ENCODE results near the gene PHACTR1.

Gene PHACTR1

GRCh38 chr6:12993283-12993898 lies 276.8 kb downstream of the PHACTR1 start:
- Histone ChIP-seq H3K4me3 (no peak overlapping the region), H3K36me3 (ENCODE audit: insufficient read depth, low read length) (no peaks in the 10 kb centered on the region), H3K27ac (no peak overlapping the region), H3K9ac (ENCODE audit: insufficient read length) (no peak overlapping the region), H3K9me3 (ENCODE audit: low read depth, low read length) (no peaks in the 10 kb centered on the region)
- DNase-seq (ENCODE audit: low read depth, low spot score) = no peak
- no peak for TF ChIP-seq FOXP2 (optimal IDR thresholded peaks at IDR 0.05; ENCODE audit: control extremely low read depth, extremely low read length, insufficient read depth)
- TF ChIP-seq EZH2 (IDR thresholded peaks at IDR 0.05) = no peak
- TF ChIP-seq POLR2AphosphoS5 (IDR thresholded peaks at IDR 0.05; ENCODE audit: borderline replicate concordance, low read depth, low read length) = no peak

- Histone ChIP-seq H3K9me3 (ENCODE audit: low read depth, low read length) (no peaks in the 10 kb centered on the region), H3K36me3 (ENCODE audit: insufficient read depth, low read length) (no peaks in the 10 kb centered on the region), H3K27ac (no peak overlapping the region), H3K9ac (ENCODE audit: insufficient read length) (no peak overlapping the region), H3K4me3 (no peak overlapping the region)
- TF ChIP-seq POLR2AphosphoS5 (IDR thresholded peaks at IDR 0.05; ENCODE audit: borderline replicate concordance, low read depth, low read length) (no peak), FOXP2 (optimal IDR thresholded peaks at IDR 0.05; ENCODE audit: control extremely low read depth, extremely low read length, insufficient read depth) (no peak), EZH2 (IDR thresholded peaks at IDR 0.05) (no peak)
- no peak for DNase-seq (ENCODE audit: low read depth, low spot score)
Measured at GRCh38 chr6:12995419-12995818, 278.9 kb downstream of the PHACTR1 start.

GRCh38 chr6:13000537-13000936 lies 284.0 kb downstream of the PHACTR1 start:
- Histone ChIP-seq H3K9ac (ENCODE audit: insufficient read length) (no peak overlapping the region), H3K27ac (no peak overlapping the region), H3K36me3 (ENCODE audit: insufficient read depth, low read length) (no peaks in the 10 kb centered on the region), H3K4me3 (no peak overlapping the region), H3K9me3 (ENCODE audit: low read depth, low read length) (no peaks in the 10 kb centered on the region)
- DNase-seq (ENCODE audit: low read depth, low spot score) = no peak
- TF ChIP-seq FOXP2 (optimal IDR thresholded peaks at IDR 0.05; ENCODE audit: control extremely low read depth, extremely low read length, insufficient read depth) (no peak), EZH2 (IDR thresholded peaks at IDR 0.05) (no peak), POLR2AphosphoS5 (IDR thresholded peaks at IDR 0.05; ENCODE audit: borderline replicate concordance, low read depth, low read length) (no peak)

DNA sequence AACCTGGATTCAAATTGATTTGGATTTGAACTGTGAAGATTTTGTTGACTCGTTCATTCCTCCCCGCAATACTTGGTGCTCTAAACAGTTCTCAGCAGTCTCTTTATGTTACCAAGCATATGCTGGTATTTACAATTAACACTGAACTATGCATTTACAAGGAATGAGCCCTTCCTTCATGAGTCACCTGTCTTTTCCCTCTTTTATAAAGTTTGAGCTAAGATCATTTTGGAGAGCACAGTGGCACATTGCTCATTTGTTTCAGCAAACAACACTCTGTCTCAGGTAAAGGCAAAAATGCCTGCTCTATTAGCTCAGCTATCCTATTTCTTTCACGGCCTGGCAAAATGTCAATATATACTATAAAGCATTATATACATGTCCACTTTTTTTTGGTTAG lies 285.4 kb downstream of the PHACTR1 start:
- Histone ChIP-seq H3K9ac (ENCODE audit: insufficient read length) (no peak overlapping the region), H3K27ac (no peak overlapping the region), H3K9me3 (ENCODE audit: low read depth, low read length) (no peaks in the 10 kb centered on the region), H3K36me3 (ENCODE audit: insufficient read depth, low read length) (no peaks in the 10 kb centered on the region), H3K4me3 (no peak overlapping the region)
- no peak for TF ChIP-seq FOXP2 (optimal IDR thresholded peaks at IDR 0.05; ENCODE audit: control extremely low read depth, extremely low read length, insufficient read depth)
- TF ChIP-seq EZH2 (IDR thresholded peaks at IDR 0.05) = no peak
- TF ChIP-seq POLR2AphosphoS5 (IDR thresholded peaks at IDR 0.05; ENCODE audit: borderline replicate concordance, low read depth, low read length) = no peak
- DNase-seq (ENCODE audit: low read depth, low spot score) = no peak

DNA sequence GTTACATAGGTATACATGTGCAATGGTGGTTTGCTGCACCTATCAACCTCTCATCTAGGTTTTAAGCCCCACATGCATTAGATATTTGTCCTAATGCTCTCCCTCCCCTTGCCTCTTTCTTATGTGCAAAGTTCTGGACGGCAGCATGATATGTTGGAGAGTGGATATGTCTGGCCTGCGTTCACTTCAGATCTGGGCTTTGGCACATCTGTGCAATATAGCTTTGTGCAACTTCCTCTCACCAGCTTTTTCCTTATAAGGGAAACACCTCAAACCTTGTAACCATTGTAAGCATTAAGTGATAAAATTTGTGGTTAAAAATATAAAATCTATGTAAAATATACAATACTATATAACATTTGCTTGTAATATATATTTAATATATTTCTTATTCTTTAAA lies 288.0 kb downstream of the PHACTR1 start:
- no peak for DNase-seq (ENCODE audit: low read depth, low spot score)
- no peak overlapping the region for H3K4me3 ChIP-seq
- H3K9ac ChIP-seq (ENCODE audit: insufficient read length) = no peak overlapping the region
- H3K36me3 ChIP-seq (ENCODE audit: insufficient read depth, low read length) = no peaks in the 10 kb centered on the region
- no peaks in the 10 kb centered on the region for H3K9me3 ChIP-seq (ENCODE audit: low read depth, low read length)
- H3K27ac ChIP-seq = no peak overlapping the region
- TF ChIP-seq FOXP2 (optimal IDR thresholded peaks at IDR 0.05; ENCODE audit: control extremely low read depth, extremely low read length, insufficient read depth) (no peak), EZH2 (IDR thresholded peaks at IDR 0.05) (no peak), POLR2AphosphoS5 (IDR thresholded peaks at IDR 0.05; ENCODE audit: borderline replicate concordance, low read depth, low read length) (no peak)

- no peak for TF ChIP-seq POLR2AphosphoS5 (IDR thresholded peaks at IDR 0.05; ENCODE audit: borderline replicate concordance, low read depth, low read length)
- no peak for TF ChIP-seq FOXP2 (optimal IDR thresholded peaks at IDR 0.05; ENCODE audit: control extremely low read depth, extremely low read length, insufficient read depth)
- no peak for TF ChIP-seq EZH2 (IDR thresholded peaks at IDR 0.05)
- no peak for DNase-seq (ENCODE audit: low read depth, low spot score)
- H3K36me3 ChIP-seq (ENCODE audit: insufficient read depth, low read length) = no peaks in the 10 kb centered on the region
- no peak overlapping the region for H3K27ac ChIP-seq
- no peak overlapping the region for H3K4me3 ChIP-seq
- no peak overlapping the region for H3K9ac ChIP-seq (ENCODE audit: insufficient read length)
- no peaks in the 10 kb centered on the region for H3K9me3 ChIP-seq (ENCODE audit: low read depth, low read length)
Measured at GRCh38 chr6:13005994-13006393, 289.4 kb downstream of the PHACTR1 start.

DNA sequence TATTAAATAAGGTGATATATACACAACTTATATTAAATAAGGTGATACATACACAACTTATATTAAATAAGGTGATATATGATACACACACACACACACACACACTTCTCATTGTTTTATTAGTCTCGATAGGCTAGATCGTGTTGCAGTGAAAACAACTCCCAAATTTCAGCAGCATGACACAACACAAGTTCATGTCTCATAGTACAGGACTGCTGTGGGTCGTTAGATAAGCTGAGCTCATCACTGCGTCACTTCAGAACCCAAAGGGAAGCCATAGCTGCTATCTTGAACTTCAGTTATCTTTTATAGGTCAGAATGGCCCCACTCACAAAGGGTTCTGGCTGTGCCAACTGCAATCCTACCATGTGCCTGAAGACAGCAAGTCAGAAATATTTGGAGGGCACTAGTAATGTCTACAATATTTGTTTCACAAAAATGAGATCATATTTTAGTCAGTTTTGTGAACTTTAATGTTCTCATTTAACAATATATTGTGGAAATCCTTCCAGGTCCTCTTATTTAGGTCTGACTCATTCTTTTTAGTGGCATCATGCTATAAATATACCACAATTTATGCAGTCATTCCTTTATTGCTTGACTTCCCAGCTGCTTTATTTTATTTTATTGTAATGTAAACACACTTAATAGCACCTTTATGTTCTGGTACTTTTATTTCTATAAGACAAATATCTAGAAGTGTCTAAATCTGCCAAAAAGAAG lies 290.2 kb downstream of the PHACTR1 start:
- H3K27ac ChIP-seq = no peak overlapping the region
- no peak overlapping the region for H3K9ac ChIP-seq (ENCODE audit: insufficient read length)
- H3K36me3 ChIP-seq (ENCODE audit: insufficient read depth, low read length) = no peaks in the 10 kb centered on the region
- DNase-seq (ENCODE audit: low read depth, low spot score) = no peak
- no peaks in the 10 kb centered on the region for H3K9me3 ChIP-seq (ENCODE audit: low read depth, low read length)
- no peak overlapping the region for H3K4me3 ChIP-seq
- TF ChIP-seq POLR2AphosphoS5 (IDR thresholded peaks at IDR 0.05; ENCODE audit: borderline replicate concordance, low read depth, low read length) = no peak
- no peak for TF ChIP-seq FOXP2 (optimal IDR thresholded peaks at IDR 0.05; ENCODE audit: control extremely low read depth, extremely low read length, insufficient read depth)
- no peak for TF ChIP-seq EZH2 (IDR thresholded peaks at IDR 0.05)

GRCh38 chr6:13007744-13008143 lies 291.2 kb downstream of the PHACTR1 start:
- Histone ChIP-seq H3K27ac (no peak overlapping the region), H3K36me3 (ENCODE audit: insufficient read depth, low read length) (no peaks in the 10 kb centered on the region), H3K4me3 (no peak overlapping the region), H3K9ac (ENCODE audit: insufficient read length) (no peak overlapping the region), H3K9me3 (ENCODE audit: low read depth, low read length) (no peaks in the 10 kb centered on the region)
- no peak for DNase-seq (ENCODE audit: low read depth, low spot score)
- TF ChIP-seq FOXP2 (optimal IDR thresholded peaks at IDR 0.05; ENCODE audit: control extremely low read depth, extremely low read length, insufficient read depth) (no peak), EZH2 (IDR thresholded peaks at IDR 0.05) (no peak), POLR2AphosphoS5 (IDR thresholded peaks at IDR 0.05; ENCODE audit: borderline replicate concordance, low read depth, low read length) (no peak)

Measured in SK-N-MC (cell line).